Measurements from ENCODE around the gene MYO10. TPM values are rescaled to one million over a fixed set of nuclear protein-coding genes. Genes with fewer than 3 reads are reported as not detected.

The MYO10 gene
- total RNA-seq, 3 donors from 2014 or later (not counting 1 experiment from before 2014, with no cell fraction given), result 0.83 to 1.2 TPM; not detected in 1

- DNase-seq, result no peak
- no peak for ATAC-seq
- Mint-ChIP-seq H3K4me1 (no peaks in the 10 kb centered on the region), H3K9me3 (peaks cover under 1 to 3% of the 10 kb centered on the region in 2 donors), H3K27ac (no peak overlapping the region), H3K27me3 (ENCODE audit: low read depth in 2 of 2) (no peaks in the 10 kb centered on the region), H3K36me3 (no peaks in the 10 kb centered on the region), H3K4me3 (no peak overlapping the region)
- TF ChIP-seq CTCF (IDR thresholded peaks at IDR 0.05), result no peak
- no peaks in the 10 kb centered on the region for H3K36me3 ChIP-seq (ENCODE audit: control insufficient read depth, insufficient read depth, low read length)
- H3K27me3 ChIP-seq (ENCODE audit: control insufficient read depth, insufficient read depth, low read length), result no peaks in the 10 kb centered on the region
- H3K27ac ChIP-seq (ENCODE audit: low read length), result no peak overlapping the region
- WGBS (ENCODE audit: insufficient coverage), result 88% methylated on average over 16 of the region's 17 CpGs
- no peaks in the 10 kb centered on the region for H3K4me1 ChIP-seq (ENCODE audit: control insufficient read depth, insufficient read depth, low read length)
- H3K4me3 ChIP-seq (ENCODE audit: low read length), result no peak overlapping the region
- no peaks in the 10 kb centered on the region for H3K9me3 ChIP-seq (ENCODE audit: control insufficient read depth, insufficient read depth, low read length)
- intact Hi-C loops (cut with micrococcal nuclease), result no loop called here
Observed at GRCh38 chr5:16866795-16867576, 69.1 kb downstream of the MYO10 start.

DNA sequence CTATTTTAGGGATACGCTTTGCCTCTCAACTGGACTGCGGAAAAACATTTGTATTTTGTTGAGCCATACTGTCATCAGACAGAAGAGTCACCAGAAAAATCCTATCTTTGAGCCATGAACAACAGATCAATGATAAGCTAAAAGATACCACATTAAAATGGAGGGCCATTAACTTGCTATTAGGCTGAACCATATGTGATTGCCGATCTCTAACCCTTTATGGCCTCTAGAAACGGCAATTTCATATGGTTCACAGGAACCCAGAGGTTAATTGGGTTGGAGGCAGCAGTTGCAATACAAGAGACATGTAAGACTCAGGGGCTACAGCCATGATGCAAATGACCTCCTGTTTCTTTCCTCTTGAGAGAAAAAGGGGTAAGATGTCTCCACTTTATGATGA lies 69.8 kb downstream of the MYO10 start:
- no peak for ATAC-seq
- no peak overlapping the region for H3K4me3 Mint-ChIP-seq
- DNase-seq, result no peak

GRCh38 chr5:16865151-16865550 lies 70.9 kb downstream of the MYO10 start:
- no peaks in the 10 kb centered on the region for H3K27me3 Mint-ChIP-seq (ENCODE audit: low read depth in 2 of 2)

More for the DNA sequence above, 69.8 kb downstream of the MYO10 start:
- intact Hi-C loops (cut with micrococcal nuclease), result no loop called here
- 94% methylated on average over 4 of the region's 4 CpGs for WGBS (ENCODE audit: insufficient coverage)
- Mint-ChIP-seq H3K27ac (no peak overlapping the region), H3K36me3 (no peaks in the 10 kb centered on the region), H3K27me3 (ENCODE audit: low read depth in 2 of 2) (no peaks in the 10 kb centered on the region), H3K9me3 (peaks cover 0 to 3% of the 10 kb centered on the region in 2 donors), H3K4me1 (no peaks in the 10 kb centered on the region)
- no peaks in the 10 kb centered on the region for H3K9me3 ChIP-seq (ENCODE audit: control insufficient read depth, insufficient read depth, low read length)
- H3K4me1 ChIP-seq (ENCODE audit: control insufficient read depth, insufficient read depth, low read length), result no peaks in the 10 kb centered on the region
- H3K27me3 ChIP-seq (ENCODE audit: control insufficient read depth, insufficient read depth, low read length), result no peaks in the 10 kb centered on the region
- no peak overlapping the region for H3K4me3 ChIP-seq (ENCODE audit: low read length)
- no peaks in the 10 kb centered on the region for H3K36me3 ChIP-seq (ENCODE audit: control insufficient read depth, insufficient read depth, low read length)
- TF ChIP-seq CTCF (IDR thresholded peaks at IDR 0.05), result no peak
- no peak overlapping the region for H3K27ac ChIP-seq (ENCODE audit: low read length)

More at GRCh38 chr5:16865151-16865550, 70.9 kb downstream of the MYO10 start:
- Histone ChIP-seq H3K9me3 (ENCODE audit: control insufficient read depth, insufficient read depth, low read length) (no peaks in the 10 kb centered on the region), H3K4me3 (ENCODE audit: low read length) (no peak overlapping the region), H3K27me3 (ENCODE audit: control insufficient read depth, insufficient read depth, low read length) (no peaks in the 10 kb centered on the region), H3K36me3 (ENCODE audit: control insufficient read depth, insufficient read depth, low read length) (no peaks in the 10 kb centered on the region), H3K27ac (ENCODE audit: low read length) (no peak overlapping the region), H3K4me1 (ENCODE audit: control insufficient read depth, insufficient read depth, low read length) (no peaks in the 10 kb centered on the region)
- Mint-ChIP-seq H3K4me1 (no peaks in the 10 kb centered on the region), H3K4me3 (no peak overlapping the region), H3K27ac (no peak overlapping the region), H3K36me3 (no peaks in the 10 kb centered on the region), H3K9me3 (peaks cover 2 to 3% of the 10 kb centered on the region in 2 donors)
- TF ChIP-seq CTCF (IDR thresholded peaks at IDR 0.05), result no peak
- ATAC-seq (no peak), DNase-seq (no peak)
- intact Hi-C loops (cut with micrococcal nuclease), result no loop called here
- 99% methylated on average over 8 of the region's 8 CpGs for whole genome bisulfite sequencing (ENCODE audit: insufficient coverage)

Measured in natural killer cell (primary cell).